WERI-Rb-1 (cell line): Measurements from ENCODE around the gene SCOC.
"Not testable (repeated sequence)": the region's sequence is repeated elsewhere in the genome, so short reads cannot be mapped to it uniquely, and the experiment has no call there.

Source experiments
- DNase-seq: peaks from one replicate; pipeline ENCODE4 v3.0.0-alpha.2; 2020
- H3K27ac ChIP-seq: fragments of 250-450 bp; sonication (Bioruptor Pico); 2 replicates; pipeline ENCODE4 v1.5.1; 2020; ENCODE audit warnings: mild to moderate bottlenecking, moderate library complexity
- H3K27me3 ChIP-seq: fragments of 250-450 bp; sonication (Bioruptor Pico); 2 replicates; pipeline ENCODE4 v1.5.1; 2021; ENCODE audit warnings: mild to moderate bottlenecking, low read depth, moderate library complexity; ENCODE audit not compliant: insufficient read depth, severe bottlenecking
- H3K36me3 ChIP-seq: fragments of 250-450 bp; sonication (Bioruptor Pico); 2 replicates; pipeline ENCODE4 v1.5.1; 2020; ENCODE audit warnings: mild to moderate bottlenecking, moderate library complexity
- H3K4me3 ChIP-seq: 2 replicates; pipeline ENCODE4 v1.5.1; 2011; ENCODE audit warnings: low read depth, mild to moderate bottlenecking, control low read depth, low read length
- H3K9me3 ChIP-seq: fragments of 250-450 bp; sonication (Bioruptor Pico); 2 replicates; pipeline ENCODE4 v1.5.1; 2021; ENCODE audit warnings: mild to moderate bottlenecking, moderate library complexity; ENCODE audit not compliant: severe bottlenecking
- CTCF ChIP-seq: IDR thresholded peaks from 2 replicates; pipeline ENCODE4 v1.5.1; 2011; ENCODE audit warnings: low read depth, mild to moderate bottlenecking, control low read depth, inconsistent platforms, low read length

SCOC gene

GRCh38 chr4:140382732-140383131 is 9.3 kb downstream of the SCOC start:
- H3K4me3 ChIP-seq = no peak overlapping the region
- peaks cover 11% of the 10 kb centered on the region for H3K36me3 ChIP-seq
- H3K27ac ChIP-seq = no peak overlapping the region
- DNase-seq = no peak
- no peaks in the 10 kb centered on the region for H3K27me3 ChIP-seq
- H3K9me3 ChIP-seq = no peaks in the 10 kb centered on the region
- TF ChIP-seq CTCF = no peak

GRCh38 chr4:140388015-140388414 is 14.6 kb downstream of the SCOC start:
- no peaks in the 10 kb centered on the region; the same call in 1 of the 2 replicates for H3K36me3 ChIP-seq
- TF ChIP-seq CTCF = no peak

GRCh38 chr4:140395668-140396067 is 22.2 kb downstream of the SCOC start:
- DNase-seq = no peak
- Histone ChIP-seq H3K4me3 (no peak overlapping the region), H3K27me3 (no peaks in the 10 kb centered on the region), H3K27ac (no peak overlapping the region), H3K36me3 (no peaks in the 10 kb centered on the region; the same call in 1 of the 2 replicates), H3K9me3 (no peaks in the 10 kb centered on the region)
- no peak for TF ChIP-seq CTCF

More at GRCh38 chr4:140388015-140388414, 14.6 kb downstream of the SCOC start:
- no peaks in the 10 kb centered on the region for H3K27me3 ChIP-seq
- H3K4me3 ChIP-seq = no peak overlapping the region
- DNase-seq = no peak
- H3K9me3 ChIP-seq = no peaks in the 10 kb centered on the region
- H3K27ac ChIP-seq = no peak overlapping the region

DNA sequence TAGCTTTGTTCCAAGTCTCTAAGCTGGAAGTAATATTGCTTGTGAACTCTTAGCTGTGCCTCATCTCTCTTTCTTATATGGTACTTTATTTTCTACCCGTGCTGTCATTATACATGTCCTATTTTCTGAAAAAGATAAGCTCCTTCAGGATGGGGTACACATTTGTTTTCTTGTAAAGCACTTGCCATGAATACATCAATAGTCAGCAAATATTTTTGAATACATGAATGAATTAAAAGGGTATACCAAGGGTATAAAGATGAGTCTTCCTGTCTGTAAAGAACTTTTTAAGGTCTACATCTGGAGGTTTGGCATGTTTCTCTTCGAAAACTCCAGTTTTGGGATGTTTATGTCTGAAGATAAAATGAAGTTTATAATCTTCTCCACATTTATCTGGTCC is 26.7 kb downstream of the SCOC start:
- no peak for TF ChIP-seq CTCF
- no peak overlapping the region for H3K27ac ChIP-seq
- no peaks in the 10 kb centered on the region for H3K36me3 ChIP-seq
- DNase-seq = no peak
- no peaks in the 10 kb centered on the region for H3K27me3 ChIP-seq
- no peak overlapping the region for H3K4me3 ChIP-seq
- no peaks in the 10 kb centered on the region for H3K9me3 ChIP-seq

GRCh38 chr4:140406292-140406691 is 32.8 kb downstream of the SCOC start:
- no peak for DNase-seq
- no peak for TF ChIP-seq CTCF
- H3K27me3 ChIP-seq = no peaks in the 10 kb centered on the region
- no peak overlapping the region for H3K4me3 ChIP-seq
- no peaks in the 10 kb centered on the region for H3K9me3 ChIP-seq
- no peak overlapping the region for H3K27ac ChIP-seq
- no peaks in the 10 kb centered on the region for H3K36me3 ChIP-seq

DNA sequence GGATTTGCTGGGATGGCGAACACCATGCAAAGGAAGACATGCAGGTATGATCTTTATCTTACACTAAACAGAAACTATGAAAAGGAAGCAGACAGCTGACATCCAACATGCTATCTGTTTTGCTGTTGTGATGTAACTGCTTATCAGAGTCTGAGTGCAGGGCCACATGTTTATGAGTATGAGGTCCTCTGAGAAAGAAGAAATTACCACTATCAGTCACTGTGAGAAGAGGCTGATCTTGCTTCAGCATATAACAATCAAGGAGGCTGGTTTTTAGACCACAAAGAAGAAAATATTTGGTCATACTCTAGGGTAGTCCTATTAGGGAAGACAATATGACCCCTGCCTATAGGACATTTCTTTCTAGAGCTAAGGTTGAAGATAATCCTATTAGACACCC is 35.5 kb downstream of the SCOC start:
- Histone ChIP-seq H3K9me3 (no peaks in the 10 kb centered on the region), H3K36me3 (no peaks in the 10 kb centered on the region), H3K4me3 (no peak overlapping the region), H3K27ac (no peak overlapping the region), H3K27me3 (no peaks in the 10 kb centered on the region)
- DNase-seq = no peak
- TF ChIP-seq CTCF = no peak

GRCh38 chr4:140413130-140413969 is 39.9 kb downstream of the SCOC start:
- not testable (repeated sequence) for H3K36me3 ChIP-seq, H3K27ac ChIP-seq, H3K4me3 ChIP-seq, DNase-seq, H3K27me3 ChIP-seq, H3K9me3 ChIP-seq
